B cell (primary cell): ENCODE results near the gene EHBP1. TPM values are rescaled to one million over a fixed set of nuclear protein-coding genes. Genes with fewer than 3 reads are reported as not detected.

ENCODE experiments used
- ATAC-seq: fragments of 200-7000 bp; cut with Tn5 transposase; one replicate; pipeline ENCODE4 v1.10.0; 2021; ENCODE audit warnings: low read depth, mild to moderate bottlenecking, moderate number of reproducible peaks, moderate library complexity
- CTCF ChIA-PET: fragments of 350-600 bp; sonication (Branson Sonifier 250); formaldehyde crosslinking; loops from one replicate; lab custom pipeline; 2021; ENCODE audit warnings: antibody characterized with exemption, inconsistent platforms; lab: Charles Lee
- POLR2A ChIA-PET: fragments of 350-600 bp; sonication (Branson Sonifier 250); formaldehyde crosslinking; loops from one replicate; lab custom pipeline; 2021; ENCODE audit warnings: antibody characterized with exemption; lab: Charles Lee
- DNase-seq: peaks from one replicate; pipeline ENCODE4 v3.0.0; 2013
- H2AFZ ChIP-seq: 2 replicates; pipeline ENCODE4 v1.6.1; 2012; ENCODE audit warnings: mild to moderate bottlenecking, low read depth, low read length; ENCODE audit not compliant: insufficient read depth, poor library complexity, severe bottlenecking
- H3K27ac ChIP-seq, 2 donors: 1 replicate in 1 of 2; 2 replicates in 1 of 2; pipeline ENCODE4 v1.5.1; 2012 to 2013; ENCODE audit warnings: low read length in 2 of 2, mild to moderate bottlenecking in 2 of 2, moderate library complexity in 1 of 2
- H3K27me3 ChIP-seq, 4 experiments: fragments of 200-600 bp in 1 of 4; sonication (generic) in 1 of 4; replicated peaks in 1 of 4; 1 replicate in 2 of 4; 2 replicates in 2 of 4; pipeline versions ENCODE4 v1.6.1 to v1.7.0; 2013 to 2016; ENCODE audit warnings: low read length in 3 of 4, mild to moderate bottlenecking in 2 of 4, mixed read lengths in 1 of 4, moderate library complexity in 1 of 4; ENCODE audit not compliant: insufficient read depth in 4 of 4, control insufficient read depth in 3 of 4; ENCODE audit errors: control extremely low read depth in 1 of 4
- H3K36me3 ChIP-seq, 2 experiments: replicated peaks in 1 of 2; 1 replicate in 1 of 2; 2 replicates in 1 of 2; pipeline versions ENCODE4 v1.6.1 to v1.7.1; 2013; ENCODE audit warnings: low read length in 1 of 2; ENCODE audit not compliant: insufficient read depth in 2 of 2, control insufficient read depth in 1 of 2; ENCODE audit errors: control extremely low read depth in 1 of 2, extremely low read depth in 1 of 2
- H3K4me1 ChIP-seq, 2 donors: fragments of 200-600 bp in 1 of 2; sonication (generic) in 1 of 2; 1 replicate in 1 of 2; 2 replicates in 1 of 2; pipeline versions ENCODE4 v1.5.1 to v1.6.1; 2013 to 2017; ENCODE audit warnings: low read length in 2 of 2; ENCODE audit not compliant: control insufficient read depth in 2 of 2, insufficient read depth in 2 of 2
- H3K4me2 ChIP-seq: replicated peaks from 2 replicates; pipeline ENCODE3; 2012; ENCODE audit warnings: mild to moderate bottlenecking, low read depth, low read length; ENCODE audit not compliant: poor library complexity, severe bottlenecking
- H3K4me3 ChIP-seq, 5 experiments: fragments of 200-600 bp in 1 of 5; sonication (generic) in 1 of 5; 1 replicate in 3 of 5; 2 replicates in 2 of 5; pipeline versions ENCODE4 v1.5.1 to v1.7.0; 2011 to 2016; ENCODE audit warnings: low read length in 4 of 5, mild to moderate bottlenecking in 4 of 5, low read depth in 2 of 5, control low read depth in 1 of 5, moderate library complexity in 1 of 5; ENCODE audit not compliant: insufficient read depth in 1 of 5; ENCODE audit errors: control extremely low read depth in 1 of 5, extremely low read depth in 1 of 5
- H3K79me2 ChIP-seq: fragments of 200-600 bp; sonication (generic); one replicate; pipeline ENCODE4 v1.6.0; 2016; ENCODE audit warnings: low read length; ENCODE audit not compliant: control insufficient read depth, insufficient read depth
- H3K9ac ChIP-seq: fragments of 200-600 bp; sonication (generic); 2 replicates; pipeline ENCODE4 v1.6.1; 2017; ENCODE audit warnings: mild to moderate bottlenecking, low read length, moderate library complexity
- H3K9me3 ChIP-seq, 3 donors: one replicate each; pipeline versions ENCODE4 v1.6.1 to v1.7.1; 2013; ENCODE audit warnings: low read length in 2 of 3; ENCODE audit not compliant: control insufficient read depth in 2 of 3, insufficient read depth in 1 of 3; ENCODE audit errors: control extremely low read depth in 1 of 3
- H4K20me1 ChIP-seq: 2 replicates; pipeline ENCODE4 v1.6.0; 2012; ENCODE audit warnings: mild to moderate bottlenecking, low read length; ENCODE audit not compliant: insufficient read depth, control insufficient read depth, poor library complexity, severe bottlenecking
- H3K27ac Mint-ChIP-seq: one replicate; pipeline ENCODE4 v1.8.0; 2021; ENCODE audit warnings: mixed read lengths
- H3K27me3 Mint-ChIP-seq: one replicate; pipeline ENCODE4 v1.8.0; 2021; ENCODE audit warnings: mixed read lengths
- H3K4me1 Mint-ChIP-seq: one replicate; pipeline ENCODE4 v1.8.0; 2021; ENCODE audit warnings: mixed read lengths
- H3K4me3 Mint-ChIP-seq: one replicate; pipeline ENCODE4 v1.8.0; 2021; ENCODE audit warnings: mixed read lengths
- H3K9me3 Mint-ChIP-seq: one replicate; pipeline ENCODE4 v1.8.0; 2022; ENCODE audit warnings: mixed read lengths; ENCODE audit not compliant: insufficient read depth
- EZH2 ChIP-seq: IDR thresholded peaks from 2 replicates; pipeline ENCODE4 v1.6.1; 2012; ENCODE audit warnings: borderline replicate concordance, low read depth, mild to moderate bottlenecking, moderate library complexity, low read length; ENCODE audit not compliant: insufficient read depth, poor library complexity, severe bottlenecking
- WGBS: methylation state at CpG from one replicate; pipeline ENCODE4 v1.1.5; 2013; ENCODE audit warnings: missing lambda C conversion rate; ENCODE audit not compliant: insufficient coverage; 5-methylcytosine and 5-hydroxymethylcytosine counted together
- intact Hi-C: fragments of 100-400 bp; cut with micrococcal nuclease; formaldehyde crosslinking; loops from one replicate; pipeline ENCODE4 v1.10.0; 2022
- polyA plus RNA-seq: library from polyadenylated mRNA; depleted of rRNA; stranded (reverse); fragments of >200 nt; gene quantifications from 2 replicates; pipeline ENCODE4 v1.2.3, GENCODE V29; 2012
- total RNA-seq, 2 donors: library from RNA; stranded (reverse); fragments of 120-200 nt in 1 of 2; gene quantifications; 1 replicate in 1 of 2; 2 replicates in 1 of 2; pipeline versions ENCODE4 v1.2.3 to v1.2.4, GENCODE V29; 2013 to 2022
- TF ChIP-seq, protein P1 (sequence below): fragments of 200-600 bp; IDR thresholded peaks from one replicate; pipeline ENCODE4 v1.8.0; 2022; ENCODE audit warnings: antibody characterized with exemption, mild to moderate bottlenecking

The EHBP1 gene
- total and polyA plus RNA-seq, 2 donors (not counting 1 experiment from before 2014, with no cell fraction given) = 8.8 to 34.7 TPM

DNA sequence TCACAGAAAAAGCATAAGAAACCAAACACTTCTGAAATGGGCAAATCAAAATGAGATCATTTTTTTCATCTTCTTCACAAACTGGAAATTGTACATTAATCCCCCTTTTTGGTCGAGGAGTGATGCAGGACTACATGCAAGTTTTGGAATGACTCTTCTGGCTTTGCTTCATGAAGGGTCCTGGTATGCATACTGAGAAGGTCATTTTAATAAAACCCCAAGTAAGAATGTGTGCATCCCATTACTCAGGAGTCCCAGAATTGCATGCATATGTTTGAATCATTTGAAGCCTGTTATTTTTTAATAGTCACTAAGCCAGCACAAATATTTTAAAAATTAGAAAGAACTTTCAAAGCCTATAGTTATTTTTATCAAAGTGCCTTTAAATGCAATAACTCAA, 16.7 kb upstream of the EHBP1 start:
- Histone ChIP-seq H3K27me3 (peaks cover 0 to 8% (median 5%) of the 10 kb centered on the region in 4 experiments), H2AFZ (no peak overlapping the region), H3K27ac (no peak overlapping the region), H4K20me1 (no peaks in the 10 kb centered on the region), H3K4me1 (no peaks in the 10 kb centered on the region), H3K4me3 (no peak overlapping the region), H3K4me2 (no peak overlapping the region), H3K9ac (no peak overlapping the region), H3K9me3 (no peaks in the 10 kb centered on the region), H3K79me2 (no peaks in the 10 kb centered on the region), H3K36me3 (no peaks in the 10 kb centered on the region)
- CTCF ChIA-PET = no interaction called here
- no peaks in the 10 kb centered on the region for H3K4me1 Mint-ChIP-seq
- intact Hi-C loops = no loop called here
- ATAC-seq (no peak), DNase-seq (no peak)
- H3K27ac Mint-ChIP-seq = no peak overlapping the region
- no peak overlapping the region for H3K4me3 Mint-ChIP-seq
- TF ChIP-seq EZH2 = no peak
- TF ChIP-seq, protein P1, sequence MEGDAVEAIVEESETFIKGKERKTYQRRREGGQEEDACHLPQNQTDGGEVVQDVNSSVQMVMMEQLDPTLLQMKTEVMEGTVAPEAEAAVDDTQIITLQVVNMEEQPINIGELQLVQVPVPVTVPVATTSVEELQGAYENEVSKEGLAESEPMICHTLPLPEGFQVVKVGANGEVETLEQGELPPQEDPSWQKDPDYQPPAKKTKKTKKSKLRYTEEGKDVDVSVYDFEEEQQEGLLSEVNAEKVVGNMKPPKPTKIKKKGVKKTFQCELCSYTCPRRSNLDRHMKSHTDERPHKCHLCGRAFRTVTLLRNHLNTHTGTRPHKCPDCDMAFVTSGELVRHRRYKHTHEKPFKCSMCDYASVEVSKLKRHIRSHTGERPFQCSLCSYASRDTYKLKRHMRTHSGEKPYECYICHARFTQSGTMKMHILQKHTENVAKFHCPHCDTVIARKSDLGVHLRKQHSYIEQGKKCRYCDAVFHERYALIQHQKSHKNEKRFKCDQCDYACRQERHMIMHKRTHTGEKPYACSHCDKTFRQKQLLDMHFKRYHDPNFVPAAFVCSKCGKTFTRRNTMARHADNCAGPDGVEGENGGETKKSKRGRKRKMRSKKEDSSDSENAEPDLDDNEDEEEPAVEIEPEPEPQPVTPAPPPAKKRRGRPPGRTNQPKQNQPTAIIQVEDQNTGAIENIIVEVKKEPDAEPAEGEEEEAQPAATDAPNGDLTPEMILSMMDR = no peak
- H3K27me3 Mint-ChIP-seq = peaks cover 38% of the 10 kb centered on the region
- no peaks in the 10 kb centered on the region for H3K9me3 Mint-ChIP-seq
- WGBS = no CpG with 5 or more reads among the region's 1 CpG
- POLR2A ChIA-PET = no interaction called here

DNA sequence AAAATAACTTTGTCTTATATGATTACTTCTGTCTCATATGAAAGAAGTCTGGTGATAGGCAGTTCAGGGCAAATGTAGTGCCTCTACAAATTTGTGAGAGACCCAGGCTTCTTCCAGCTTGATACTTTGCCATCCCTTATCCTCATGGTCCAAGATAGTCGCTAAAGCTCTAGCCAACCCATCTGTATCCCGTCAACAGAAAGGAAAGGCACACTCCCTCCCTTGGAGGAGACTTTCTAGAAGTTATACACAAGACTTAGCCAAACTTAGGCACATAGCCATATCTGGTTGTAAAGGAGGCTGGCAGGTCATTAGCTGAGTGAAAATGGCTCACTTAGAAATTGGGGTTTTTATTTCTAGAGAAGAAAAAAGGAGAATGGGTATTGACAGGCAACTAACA, 14.3 kb upstream of the EHBP1 start:
- no CpG with 5 or more reads among the region's 2 CpGs for WGBS
- peaks cover 25% of the 10 kb centered on the region for H3K27me3 Mint-ChIP-seq
- POLR2A ChIA-PET = no interaction called here

More for the DNA sequence above, 14.3 kb upstream of the EHBP1 start:
- Histone ChIP-seq H3K36me3 (no peaks in the 10 kb centered on the region), H2AFZ (no peak overlapping the region), H3K4me3 (no peak overlapping the region), H3K79me2 (no peaks in the 10 kb centered on the region), H3K4me1 (no peaks in the 10 kb centered on the region), H3K27ac (no peak overlapping the region), H3K9ac (no peak overlapping the region), H3K27me3 (peaks cover 0 to 5% (median 4%) of the 10 kb centered on the region in 4 experiments), H3K9me3 (no peaks in the 10 kb centered on the region), H3K4me2 (no peak overlapping the region), H4K20me1 (no peaks in the 10 kb centered on the region)
- H3K4me3 Mint-ChIP-seq = no peak overlapping the region
- TF ChIP-seq EZH2 = no peak
- TF ChIP-seq, protein P1 = no peak
- CTCF ChIA-PET = no interaction called here
- H3K9me3 Mint-ChIP-seq = no peaks in the 10 kb centered on the region
- no peak overlapping the region for H3K27ac Mint-ChIP-seq
- H3K4me1 Mint-ChIP-seq = no peaks in the 10 kb centered on the region
- no peak for DNase-seq
- ATAC-seq = no peak
- intact Hi-C loops = no loop called here
